ENCODE results near the gene TDRD12.

The TDRD12 gene, protein sequence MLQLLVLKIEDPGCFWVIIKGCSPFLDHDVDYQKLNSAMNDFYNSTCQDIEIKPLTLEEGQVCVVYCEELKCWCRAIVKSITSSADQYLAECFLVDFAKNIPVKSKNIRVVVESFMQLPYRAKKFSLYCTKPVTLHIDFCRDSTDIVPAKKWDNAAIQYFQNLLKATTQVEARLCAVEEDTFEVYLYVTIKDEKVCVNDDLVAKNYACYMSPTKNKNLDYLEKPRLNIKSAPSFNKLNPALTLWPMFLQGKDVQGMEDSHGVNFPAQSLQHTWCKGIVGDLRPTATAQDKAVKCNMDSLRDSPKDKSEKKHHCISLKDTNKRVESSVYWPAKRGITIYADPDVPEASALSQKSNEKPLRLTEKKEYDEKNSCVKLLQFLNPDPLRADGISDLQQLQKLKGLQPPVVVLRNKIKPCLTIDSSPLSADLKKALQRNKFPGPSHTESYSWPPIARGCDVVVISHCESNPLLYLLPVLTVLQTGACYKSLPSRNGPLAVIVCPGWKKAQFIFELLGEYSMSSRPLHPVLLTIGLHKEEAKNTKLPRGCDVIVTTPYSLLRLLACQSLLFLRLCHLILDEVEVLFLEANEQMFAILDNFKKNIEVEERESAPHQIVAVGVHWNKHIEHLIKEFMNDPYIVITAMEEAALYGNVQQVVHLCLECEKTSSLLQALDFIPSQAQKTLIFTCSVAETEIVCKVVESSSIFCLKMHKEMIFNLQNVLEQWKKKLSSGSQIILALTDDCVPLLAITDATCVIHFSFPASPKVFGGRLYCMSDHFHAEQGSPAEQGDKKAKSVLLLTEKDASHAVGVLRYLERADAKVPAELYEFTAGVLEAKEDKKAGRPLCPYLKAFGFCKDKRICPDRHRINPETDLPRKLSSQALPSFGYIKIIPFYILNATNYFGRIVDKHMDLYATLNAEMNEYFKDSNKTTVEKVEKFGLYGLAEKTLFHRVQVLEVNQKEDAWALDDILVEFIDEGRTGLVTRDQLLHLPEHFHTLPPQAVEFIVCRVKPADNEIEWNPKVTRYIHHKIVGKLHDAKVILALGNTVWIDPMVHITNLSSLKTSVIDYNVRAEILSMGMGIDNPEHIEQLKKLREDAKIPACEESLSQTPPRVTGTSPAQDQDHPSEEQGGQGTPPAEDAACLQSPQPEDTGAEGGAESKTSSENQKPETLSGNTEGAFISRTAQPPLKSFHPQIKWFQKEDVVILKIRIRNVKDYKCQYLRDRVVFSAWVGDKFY (N-terminal part only)

DNA sequence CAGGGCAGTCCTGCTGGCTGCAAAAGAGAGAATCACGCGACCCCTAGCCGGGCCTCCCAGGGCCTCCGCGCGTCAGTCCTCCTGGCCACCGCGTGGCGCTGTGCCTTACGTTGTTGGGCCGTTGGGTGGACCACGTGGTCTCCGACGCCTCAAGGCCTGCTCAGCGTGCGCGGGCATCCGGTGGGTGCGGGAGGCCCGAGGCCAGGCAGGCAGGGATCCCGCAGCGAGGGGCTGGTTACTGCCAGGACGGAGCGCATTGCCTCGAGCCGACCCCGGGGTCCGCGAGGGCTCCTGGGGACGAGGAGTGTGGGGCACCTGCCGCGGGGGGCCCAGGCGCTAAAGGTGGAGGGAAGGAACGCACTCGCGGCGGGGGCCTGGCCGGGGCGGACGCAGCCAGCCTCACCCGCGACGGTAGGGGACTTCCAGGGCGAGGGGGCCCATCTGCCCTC is at the start of gene TDRD12:
Gene TDRD12 (plus strand): TSS at position 157 of the 449 bp plus-strand sequence. CDS start 306 bp downstream, outside the sequence.
- DNase-seq = no peak

DNA sequence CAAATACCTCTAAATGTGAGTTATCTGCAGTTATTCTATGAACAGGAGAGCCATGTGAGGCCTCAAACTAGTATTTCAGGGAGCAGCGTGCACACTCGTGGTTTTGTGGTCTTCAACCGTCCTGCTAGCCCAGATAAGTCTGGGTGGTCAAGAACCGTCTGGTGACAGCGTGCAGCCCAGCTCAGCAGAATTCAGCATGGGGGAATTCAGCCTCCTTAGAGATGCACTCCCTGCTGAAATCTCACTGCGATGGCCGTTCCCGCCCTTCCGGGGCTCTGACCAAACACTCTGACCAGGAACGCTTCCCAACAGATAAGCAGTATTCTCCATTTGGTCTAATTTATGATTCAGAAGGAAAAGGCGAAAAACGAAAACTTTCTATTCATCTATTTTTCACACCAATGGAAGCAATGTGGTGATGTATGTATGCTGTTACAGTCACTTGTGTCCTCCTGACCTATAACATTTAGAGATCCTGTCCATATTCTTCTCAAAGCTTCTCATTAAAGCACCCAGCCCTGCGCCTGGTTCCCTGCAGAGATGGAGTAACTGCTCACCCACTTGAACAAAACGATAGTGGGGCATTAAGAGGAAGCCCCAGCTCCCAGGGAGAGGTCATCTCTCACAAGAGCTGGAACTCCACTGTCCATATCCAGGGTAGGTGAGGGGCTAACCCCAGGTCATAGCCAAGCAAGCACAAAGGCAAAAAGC is 47.5 kb upstream of the TDRD12 start:
- no peak for DNase-seq

DNA sequence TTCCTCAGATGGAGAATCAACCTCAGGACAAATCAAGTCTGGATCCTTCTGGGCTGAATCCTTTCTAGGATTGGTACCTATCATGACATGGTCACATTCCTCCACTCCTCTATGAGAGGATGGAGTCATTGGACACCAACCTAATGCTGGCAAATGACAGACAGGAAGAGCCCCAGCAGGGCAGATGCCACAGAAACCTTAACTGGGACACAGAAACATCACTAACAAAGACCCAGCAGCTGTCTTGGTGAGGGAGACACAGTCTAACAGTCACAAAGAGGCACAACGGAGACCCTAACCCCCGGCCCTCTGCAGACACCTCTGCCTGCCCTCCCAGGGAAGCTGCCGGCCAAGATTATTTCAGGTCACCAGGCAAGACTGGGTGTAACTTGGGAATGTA is 46.7 kb upstream of the TDRD12 start:
- no peak for DNase-seq

DNA sequence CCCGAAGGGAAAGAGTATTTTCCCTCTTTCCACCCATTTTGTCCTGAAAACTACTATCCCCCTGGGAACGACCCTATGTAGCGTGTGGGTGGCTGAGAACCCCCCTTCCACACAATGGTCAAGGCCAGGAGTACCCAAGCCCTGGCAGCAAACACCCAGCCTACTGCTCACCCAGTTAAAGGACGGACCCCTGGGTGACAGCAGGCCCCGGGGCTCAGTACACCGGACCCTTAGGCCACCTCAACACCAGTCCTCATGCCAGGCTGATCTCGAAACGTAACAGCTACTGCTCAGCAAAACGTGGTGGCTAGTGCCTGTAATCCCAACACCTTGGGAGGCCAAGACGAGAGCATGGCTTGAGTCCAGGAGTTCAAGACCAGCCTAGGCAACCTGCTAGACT is 46.0 kb upstream of the TDRD12 start:
- no peak for DNase-seq

DNA sequence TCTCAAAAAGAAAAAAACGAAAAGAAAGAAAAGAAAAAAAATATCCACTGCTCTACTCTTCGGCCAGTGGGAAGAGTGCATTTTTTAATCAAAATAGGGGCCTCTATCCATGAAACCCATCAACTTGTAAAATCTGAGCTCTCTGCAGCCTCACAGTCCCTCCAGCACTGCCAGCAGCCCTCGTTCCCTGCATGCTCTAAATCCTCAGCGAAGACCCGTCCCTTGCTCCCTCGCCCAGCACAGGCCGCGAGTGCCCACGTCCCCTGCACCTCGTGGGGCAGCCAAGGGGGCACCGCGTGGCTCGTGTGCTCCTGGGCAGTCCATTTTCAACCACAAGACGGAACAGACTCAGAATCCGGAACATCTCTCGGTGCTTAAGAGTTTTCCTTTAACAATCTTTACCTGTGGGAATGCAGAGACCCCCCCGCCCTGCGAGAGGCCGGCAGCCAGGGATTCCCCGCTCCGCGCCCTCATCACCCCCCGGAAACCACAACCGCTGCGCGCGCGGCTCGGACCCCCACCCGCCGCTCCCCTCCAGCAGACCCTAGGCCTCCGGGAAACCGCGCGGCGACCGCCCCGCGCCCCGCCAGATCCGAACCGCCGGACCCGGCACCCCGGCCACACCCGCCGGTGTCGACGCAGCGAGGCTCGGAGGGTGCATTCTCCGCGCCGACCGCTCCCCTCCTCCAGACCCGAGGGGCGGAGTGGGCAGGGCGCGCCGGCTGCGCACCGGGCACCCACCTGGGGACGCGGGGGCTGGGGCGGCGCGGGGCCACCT is 45.2 kb upstream of the TDRD12 start:
- no peak for DNase-seq

DNA sequence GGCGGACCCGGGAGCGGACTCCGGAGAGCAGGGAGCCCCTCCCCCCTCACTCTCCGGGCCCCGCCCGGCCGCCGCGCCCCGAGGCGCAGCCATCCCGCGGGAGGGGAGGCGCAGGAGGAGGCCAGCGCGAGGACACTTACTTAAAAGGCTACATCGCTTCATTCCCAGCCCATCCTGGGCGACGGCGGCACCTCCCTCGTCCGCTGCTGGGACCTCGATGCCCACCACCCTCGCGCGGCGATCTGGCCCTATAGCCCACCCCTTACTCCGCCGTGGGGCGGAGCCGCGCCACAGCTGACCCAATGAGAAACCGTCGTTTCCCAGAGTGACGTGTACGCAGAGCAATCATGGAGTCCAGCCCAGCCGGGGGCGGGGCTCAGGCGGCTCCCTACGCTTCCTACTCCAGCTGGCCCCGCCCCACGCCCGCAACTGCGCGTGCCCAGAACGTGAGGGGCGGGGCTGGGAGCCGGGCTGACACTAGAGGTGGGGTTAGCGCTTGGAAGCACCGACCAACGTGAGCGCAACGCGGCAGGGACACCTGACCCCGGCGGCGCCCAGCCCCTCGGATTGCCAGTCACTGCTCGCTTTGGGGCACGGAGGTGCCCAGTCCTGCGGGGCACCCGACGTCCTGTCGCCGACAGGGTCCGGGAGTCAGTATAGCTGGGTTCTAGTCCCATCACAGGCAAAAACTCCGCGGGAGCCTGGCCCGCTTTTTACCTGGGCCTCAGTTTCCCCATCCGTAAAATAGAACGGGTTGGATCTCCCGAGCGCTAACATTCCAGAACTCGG is 44.4 kb upstream of the TDRD12 start, which contains the start of gene ANKRD27:
Gene ANKRD27 (minus strand): TSS at position 250 of the 789 bp plus-strand sequence. CDS start 16,165 bp downstream, outside the sequence.
- DNase-seq = peak; percentile 99

DNA sequence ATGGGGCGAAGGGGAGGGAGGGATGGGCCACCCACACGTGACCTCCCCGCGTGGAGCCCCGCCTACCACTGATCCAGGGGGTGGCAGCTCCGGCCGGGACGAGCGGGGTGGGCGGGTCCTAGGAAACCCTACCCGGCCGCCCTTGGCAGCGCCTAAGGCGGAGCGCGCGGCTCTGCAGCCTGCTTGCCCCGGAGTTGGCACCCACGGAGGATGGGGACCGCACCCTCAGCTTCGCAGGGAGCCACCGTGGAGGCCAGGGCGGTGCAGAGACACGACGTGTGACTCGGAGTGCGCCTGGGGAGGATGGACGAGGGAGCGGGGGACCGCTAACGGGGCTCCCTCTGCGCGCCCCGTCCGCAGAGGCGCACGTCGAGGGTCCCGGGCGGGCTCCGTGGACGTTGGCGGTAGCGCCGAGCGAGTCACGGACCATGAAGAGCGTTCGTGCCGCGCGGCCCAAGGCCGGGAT is 43.8 kb upstream of the TDRD12 start, which contains the start of gene RGS9BP:
Gene RGS9BP (plus strand): TSS at position 129 of the 466 bp plus-strand sequence. CDS start 416 bp downstream, outside the sequence.
- peak; percentile 79 for DNase-seq

DNA sequence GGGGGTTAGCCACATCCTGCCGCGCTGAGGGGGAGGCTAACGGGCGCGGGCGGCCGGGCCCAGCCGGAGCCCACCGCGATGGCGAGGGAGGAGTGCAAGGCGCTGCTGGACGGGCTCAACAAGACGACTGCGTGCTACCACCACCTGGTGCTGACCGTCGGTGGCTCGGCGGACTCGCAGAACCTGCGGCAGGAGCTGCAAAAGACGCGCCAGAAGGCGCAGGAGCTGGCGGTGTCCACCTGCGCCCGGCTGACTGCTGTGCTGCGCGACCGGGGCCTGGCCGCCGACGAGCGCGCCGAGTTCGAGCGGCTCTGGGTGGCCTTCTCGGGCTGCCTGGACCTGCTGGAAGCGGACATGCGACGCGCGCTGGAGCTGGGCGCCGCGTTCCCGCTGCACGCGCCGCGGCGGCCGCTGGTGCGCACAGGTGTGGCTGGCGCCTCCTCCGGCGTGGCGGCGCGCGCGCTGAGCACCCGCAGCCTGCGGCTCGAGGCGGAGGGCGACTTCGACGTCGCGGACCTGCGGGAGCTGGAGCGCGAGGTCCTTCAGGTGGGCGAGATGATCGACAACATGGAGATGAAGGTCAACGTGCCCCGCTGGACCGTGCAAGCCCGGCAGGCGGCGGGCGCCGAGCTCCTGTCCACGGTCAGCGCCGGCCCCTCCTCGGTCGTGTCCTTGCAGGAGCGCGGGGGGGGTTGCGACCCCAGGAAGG is 43.2 kb upstream of the TDRD12 start:
- peak; percentile 73 for DNase-seq

DNA sequence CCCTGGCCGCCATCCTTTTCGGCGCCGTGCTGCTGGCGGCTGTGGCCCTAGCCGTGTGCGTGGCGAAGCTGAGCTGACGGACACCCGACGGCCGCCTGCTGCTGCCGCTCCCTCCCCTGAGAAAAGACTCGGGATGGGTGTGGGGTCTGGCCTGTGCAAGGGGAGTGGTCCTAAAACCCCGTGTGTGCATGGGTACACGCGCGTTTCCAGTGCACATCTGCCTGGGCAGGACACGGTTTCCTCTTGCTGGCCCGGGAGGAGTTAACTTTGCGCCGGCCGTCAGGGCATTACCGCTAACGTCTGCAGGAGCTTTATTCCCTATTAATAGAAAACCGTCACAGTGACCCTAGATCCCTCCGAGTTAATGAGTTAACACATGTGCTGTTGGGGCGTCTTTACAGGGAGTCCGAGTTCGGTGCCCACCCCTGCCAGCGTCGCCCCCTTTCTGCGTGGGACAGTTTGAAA is 42.6 kb upstream of the TDRD12 start:
- no peak for DNase-seq

DNA sequence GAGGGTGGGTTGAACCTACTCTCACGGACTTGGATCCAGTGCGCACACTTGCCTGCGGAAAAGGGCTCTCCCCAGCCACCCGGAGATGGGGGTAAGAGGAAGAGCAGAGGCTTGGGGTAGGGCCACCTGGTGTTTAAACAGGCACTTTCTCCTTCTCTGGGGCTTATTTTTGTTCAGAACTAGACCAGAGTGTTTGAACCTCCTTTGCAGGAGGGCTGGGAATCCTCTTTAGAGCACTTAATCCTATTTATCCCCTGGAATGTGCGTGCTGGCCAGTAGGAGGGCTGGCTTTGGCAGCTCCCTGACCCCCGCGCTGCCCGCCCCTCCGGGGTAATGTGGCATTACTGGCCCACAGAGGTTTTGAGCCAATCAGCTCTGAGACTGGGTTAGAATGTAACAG is 41.9 kb upstream of the TDRD12 start:
- no peak for DNase-seq

DNA sequence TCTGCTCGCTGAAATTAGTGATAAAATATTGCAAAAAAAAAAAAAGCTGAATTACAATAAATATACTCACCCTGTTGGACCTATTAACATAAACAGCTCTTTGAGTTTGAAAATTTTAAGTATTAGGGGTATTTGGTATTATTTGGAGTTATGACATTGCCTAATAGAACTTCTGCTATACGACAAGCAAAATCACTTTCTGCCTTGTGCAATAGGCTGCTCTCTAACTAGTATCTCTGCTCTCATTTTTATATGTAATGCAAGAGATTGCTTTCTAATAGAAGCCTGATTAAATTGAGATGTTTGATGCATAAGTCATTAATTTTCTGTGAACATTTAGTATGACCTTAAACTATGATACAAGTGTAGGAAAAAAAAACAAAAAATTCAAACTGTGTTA is 38.6 kb upstream of the TDRD12 start:
- DNase-seq = no peak

DNA sequence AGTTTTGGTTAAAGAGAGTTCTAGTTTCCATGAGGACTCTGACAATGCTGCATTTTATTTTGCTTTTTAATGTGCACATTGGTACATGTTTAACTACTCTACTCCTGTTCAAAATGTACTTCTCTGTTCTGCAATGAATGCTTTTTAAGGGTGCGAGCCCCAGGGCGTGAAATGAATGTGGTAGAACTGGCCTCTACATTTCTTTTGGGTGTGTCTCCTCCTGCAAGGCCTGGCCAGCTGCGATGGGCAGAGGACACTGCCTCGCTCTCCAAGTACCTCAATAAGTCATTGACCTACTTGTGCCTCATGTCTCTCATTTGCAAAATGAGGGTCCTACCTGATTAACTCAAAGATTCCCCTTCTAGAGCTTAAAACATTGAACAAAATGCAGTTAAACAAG is 37.2 kb upstream of the TDRD12 start:
- DNase-seq = no peak

DNA sequence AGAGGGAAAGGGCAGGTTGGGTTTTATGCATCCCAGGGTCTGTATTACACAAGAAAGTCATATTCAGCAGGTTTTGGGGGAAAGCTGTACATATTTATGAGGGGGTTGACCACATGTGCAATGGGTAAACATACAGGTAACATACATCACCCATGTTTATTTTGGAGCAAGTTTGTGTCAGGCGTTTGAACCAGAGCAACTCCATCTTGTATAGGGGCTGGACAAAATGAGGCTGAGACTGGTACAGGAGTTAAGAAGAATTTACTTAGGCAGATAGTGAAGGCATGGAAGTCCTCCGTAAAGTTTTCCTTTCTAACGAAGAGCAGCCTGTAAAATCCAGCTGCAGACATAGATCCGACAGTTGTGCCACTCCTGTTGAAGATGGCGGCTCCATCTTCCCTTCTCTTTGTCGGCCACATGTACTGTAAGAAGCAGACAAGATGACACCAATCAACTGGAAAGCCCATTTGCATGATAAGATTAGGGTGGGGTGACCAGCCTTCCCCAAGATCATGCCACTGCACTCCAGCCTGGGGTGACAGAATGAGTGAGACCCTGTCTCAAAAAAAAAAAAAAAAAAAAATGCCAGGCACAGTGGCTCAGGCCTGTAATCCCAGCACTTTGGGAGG is 32.6 kb upstream of the TDRD12 start:
- no peak for DNase-seq

DNA sequence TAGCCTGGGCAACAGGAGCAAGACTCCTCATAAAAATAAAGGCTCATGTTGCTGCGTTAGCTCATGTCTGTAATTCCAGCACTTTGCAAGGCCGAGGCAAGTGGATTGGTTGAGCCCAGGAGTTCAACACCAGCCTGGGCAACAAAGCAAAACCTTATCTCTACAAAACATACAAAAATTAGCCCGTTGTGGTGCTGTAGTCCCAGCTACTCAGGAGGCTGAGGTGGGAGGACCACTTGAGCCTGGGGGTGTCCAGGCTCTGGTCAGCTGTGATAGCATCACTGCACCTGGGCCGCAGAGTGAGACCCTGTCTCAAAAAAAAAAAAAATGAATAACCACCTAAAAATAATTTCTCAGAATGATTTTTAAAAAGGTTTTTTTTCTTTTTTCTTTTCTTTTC is 31.9 kb upstream of the TDRD12 start:
- DNase-seq = no peak

DNA sequence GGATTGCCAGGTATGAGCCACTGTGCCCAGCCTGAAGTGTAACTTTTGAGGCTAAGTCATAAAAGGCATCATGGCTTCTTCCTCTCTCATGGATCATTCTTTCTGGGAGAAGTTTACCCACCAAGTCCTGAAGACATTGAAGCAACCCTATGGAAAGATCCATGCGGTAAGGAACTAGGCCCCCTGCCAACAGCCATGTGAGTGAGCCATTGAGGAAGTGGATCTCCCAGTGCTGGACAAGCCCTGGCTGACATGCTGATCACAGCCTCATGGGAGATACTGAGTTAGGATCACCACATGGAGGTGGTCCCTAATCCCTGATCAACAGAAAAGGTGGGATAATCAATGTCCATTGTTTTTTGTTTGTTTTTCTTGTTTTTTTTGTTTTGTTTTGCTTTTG is 31.3 kb upstream of the TDRD12 start:
- DNase-seq = no peak

DNA sequence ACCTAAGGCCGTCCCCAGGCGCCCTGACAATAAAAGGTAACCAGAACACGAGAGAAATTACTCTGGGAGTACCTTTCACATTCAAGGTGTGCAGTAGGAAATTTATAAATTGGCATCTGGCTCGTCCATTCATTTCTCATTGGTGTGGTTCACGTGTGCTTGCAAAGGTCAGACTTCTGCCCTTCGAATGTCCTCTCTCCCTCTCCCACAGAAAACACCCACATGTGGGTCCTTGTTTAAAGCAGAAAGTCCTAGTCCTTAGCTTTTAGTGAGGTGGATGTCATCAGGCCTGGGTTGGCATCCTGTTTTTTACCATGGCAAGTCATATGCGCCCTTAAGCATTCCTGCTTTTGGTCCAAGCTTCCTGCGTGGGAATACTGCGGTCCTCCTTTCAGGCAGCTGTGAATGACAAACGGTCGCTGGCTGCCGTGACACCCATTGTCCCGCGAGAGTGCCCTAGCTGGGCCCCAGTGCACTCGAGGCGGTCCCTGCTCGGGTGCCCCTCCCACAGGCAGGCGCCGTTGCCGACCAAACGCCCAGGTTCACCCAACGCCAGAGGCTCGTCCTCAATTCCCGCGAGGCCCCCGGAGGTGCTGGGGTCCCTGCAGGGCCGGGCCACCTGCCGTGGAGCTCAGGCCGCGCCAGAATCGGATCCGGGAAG is 28.1 kb upstream of the TDRD12 start, which contains the start of gene NUDT19:
Gene NUDT19 (plus strand): TSS at position 531 of the 661 bp plus-strand sequence. CDS start 140 bp downstream, outside the sequence.
- DNase-seq = peak; percentile 88

DNA sequence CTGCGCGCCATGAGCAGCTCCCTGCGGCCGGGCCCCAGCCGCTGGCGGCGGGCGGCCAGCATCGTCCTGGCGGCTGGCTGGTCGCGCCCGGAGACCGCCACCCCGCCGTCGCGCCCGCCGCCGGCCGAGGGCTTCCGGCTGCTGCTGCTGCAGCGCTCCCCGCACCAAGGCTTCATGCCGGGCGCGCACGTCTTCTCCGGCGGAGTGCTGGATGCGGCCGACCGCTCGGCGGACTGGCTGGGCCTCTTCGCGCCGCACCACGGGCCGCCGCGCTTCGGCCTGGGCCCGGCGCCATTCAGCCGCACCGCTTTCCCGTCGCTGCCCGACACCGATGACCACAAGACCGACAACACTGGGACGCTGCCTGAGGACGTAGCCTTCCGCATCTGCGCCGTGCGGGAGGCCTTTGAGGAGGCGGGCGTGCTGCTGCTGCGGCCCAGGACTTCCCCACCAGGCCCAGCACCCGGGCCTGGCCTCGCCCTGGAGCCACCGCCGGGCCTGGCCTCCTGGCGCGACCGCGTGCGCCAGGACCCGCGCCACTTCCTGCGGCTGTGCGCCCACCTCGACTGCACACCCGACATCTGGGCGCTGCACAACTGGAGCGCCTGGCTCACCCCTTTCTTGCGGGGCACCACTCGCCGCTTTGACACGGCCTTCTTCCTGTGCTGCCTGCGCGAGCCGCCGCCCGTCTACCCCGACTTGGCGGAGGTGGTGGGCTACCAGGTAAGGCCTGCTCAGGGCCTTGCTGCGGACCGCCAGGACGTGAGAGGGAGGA is 27.4 kb upstream of the TDRD12 start:
- DNase-seq = peak; percentile 84

DNA sequence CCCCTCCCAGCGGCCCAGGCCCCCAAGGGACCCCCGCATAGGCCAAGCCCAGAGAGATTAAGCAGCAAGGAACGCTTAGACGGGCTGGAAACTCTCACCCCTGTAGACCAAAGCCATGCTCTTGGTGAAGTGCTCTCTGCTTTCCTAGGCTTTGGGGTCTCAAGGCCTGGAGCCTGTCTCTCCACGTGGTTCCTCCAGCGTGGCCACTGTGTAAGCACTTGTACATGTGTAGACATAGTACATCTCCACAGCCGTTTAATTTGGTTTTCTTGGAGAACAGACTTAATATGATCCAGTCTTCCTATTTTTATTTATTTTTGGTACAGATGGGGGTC is 26.9 kb upstream of the TDRD12 start:
- DNase-seq = no peak

Data from activated CD8-positive, alpha-beta memory T cell treated with anti-CD3 and anti-CD28 coated beads for 24 hours (primary cell).